SK-MEL-5 (cell line): Measurements from ENCODE around the gene YES1. TPM values are rescaled to one million over a fixed set of nuclear protein-coding genes. Genes with fewer than 3 reads are reported as not detected.

ENCODE experiments used
- DNase-seq: peaks from one replicate; pipeline ENCODE4 v3.0.0-alpha.2; 2016; ENCODE audit warnings: low read depth, low spot score
- in situ Hi-C: cut with HindIII; loops from 2 replicates; pipeline ENCODE4 v1.10.0; 2016; ENCODE audit warnings: low sequenced_read_pairs, high pct_unique_total_duplicates, low pct_unique_long_range_greater_than_20kb
- small RNA-seq, 2 experiments: library from RNA; depleted of rRNA; stranded (forward); fragments of <200 nt; gene quantifications; one replicate each; pipeline ENCODE3, GENCODE V24; 2014
- total RNA-seq: library from RNA; depleted of rRNA; stranded (reverse); fragments of >200 nt; shearing (Covaris generic); gene quantifications from 2 replicates; pipeline ENCODE4 v1.2.3, GENCODE V29; 2014; rRNA removed

Gene YES1
- total RNA-seq, 1 experiment from 2014 or later, result 54.1 TPM

DNA sequence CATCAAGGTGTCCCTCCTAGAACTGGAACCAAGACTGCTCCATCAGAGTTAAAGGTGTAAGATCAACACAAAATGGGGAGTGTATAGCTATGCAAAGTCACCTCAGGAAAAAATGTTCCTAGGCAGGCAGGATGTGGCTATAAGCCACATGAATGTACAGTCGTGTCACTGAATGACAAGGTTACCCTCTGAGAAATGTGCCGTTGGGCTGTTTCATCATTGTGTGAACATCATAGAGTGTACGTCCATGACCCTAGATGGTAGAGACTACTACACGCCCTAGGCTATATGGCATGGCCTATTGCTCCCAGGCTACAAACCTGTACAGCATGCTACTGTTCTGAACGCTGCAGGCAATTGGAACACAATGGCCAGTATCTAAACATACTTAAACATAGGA, 130.1 kb downstream of the YES1 start:
- in situ Hi-C loops, result no loop called here
- no peak for DNase-seq

DNA sequence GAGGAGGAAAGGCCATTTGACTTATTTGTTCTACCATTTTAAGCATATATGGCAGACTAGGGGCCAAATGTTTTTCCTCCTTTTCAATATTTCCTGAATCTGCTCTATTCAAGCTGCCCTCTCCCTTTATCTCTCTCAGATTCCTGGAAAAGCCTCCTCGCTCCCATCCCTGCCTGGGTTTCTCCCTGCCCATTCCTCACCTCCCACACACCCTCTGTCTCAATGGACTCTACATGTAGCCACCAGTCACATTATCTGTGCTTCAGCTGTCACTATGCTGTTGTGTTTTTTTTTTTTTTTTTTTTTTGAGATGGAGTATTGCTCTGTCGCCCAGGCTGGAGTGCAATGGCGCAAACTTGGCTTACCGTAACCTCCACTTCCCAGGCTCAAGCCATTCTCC, 131.7 kb downstream of the YES1 start:
- in situ Hi-C loops, result no loop called here

DNA sequence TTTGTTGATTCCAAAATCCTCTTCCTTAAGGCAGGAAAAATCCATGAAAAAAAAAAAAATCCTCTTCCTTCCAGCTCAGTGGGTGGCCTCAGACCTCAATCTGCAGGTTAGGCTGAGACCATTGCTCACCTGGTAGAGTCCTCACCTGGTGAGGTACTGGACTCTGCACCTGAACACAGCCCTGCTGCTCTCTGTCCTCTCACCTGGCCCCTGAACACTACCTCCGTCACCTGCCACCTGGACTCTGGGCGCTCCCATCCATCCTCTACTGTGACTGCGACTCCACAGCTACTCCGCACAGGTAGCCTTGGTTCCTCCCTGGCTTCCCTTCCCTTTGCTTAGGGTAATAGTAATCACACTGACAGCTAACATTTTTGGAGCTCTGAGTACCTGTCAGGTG, 132.5 kb downstream of the YES1 start:
- DNase-seq, result no peak
- in situ Hi-C loops, result no loop called here

More for the DNA sequence above, 131.7 kb downstream of the YES1 start:
- DNase-seq, result no peak

DNA sequence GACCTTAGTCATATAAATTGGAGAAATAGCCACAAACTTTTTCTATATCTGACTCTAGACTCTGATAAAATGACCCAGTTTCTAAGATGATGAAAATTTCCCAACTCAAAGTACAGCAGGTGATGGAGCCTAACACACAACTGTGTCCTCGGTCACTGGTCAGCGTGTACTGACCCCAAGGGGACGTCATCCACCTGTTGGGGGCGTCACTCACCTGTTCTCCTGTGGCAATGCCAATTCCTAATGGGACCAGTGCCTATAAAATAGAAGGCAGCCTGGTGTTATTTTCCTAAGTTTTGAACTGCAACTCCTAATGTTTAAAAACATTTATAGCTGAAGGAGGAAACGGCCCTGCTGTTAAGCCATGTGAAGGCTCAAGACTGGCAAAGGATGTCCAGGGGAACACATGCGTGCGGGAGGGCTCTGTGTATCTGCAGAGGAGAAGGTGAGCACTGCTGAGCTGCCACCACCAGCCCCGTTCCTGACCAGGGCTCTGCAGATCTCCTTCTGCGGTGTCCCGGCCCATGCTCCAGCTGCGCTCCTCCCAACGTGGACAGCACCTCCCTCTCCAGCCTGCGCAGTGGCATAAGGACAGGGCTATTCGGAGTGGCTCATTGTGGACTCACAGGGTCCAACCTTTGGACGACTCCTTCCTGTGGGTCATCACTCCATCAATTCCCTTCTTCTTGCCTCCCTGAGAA, 133.4 kb downstream of the YES1 start:
- in situ Hi-C loops, result no loop called here
- no peak for DNase-seq

DNA sequence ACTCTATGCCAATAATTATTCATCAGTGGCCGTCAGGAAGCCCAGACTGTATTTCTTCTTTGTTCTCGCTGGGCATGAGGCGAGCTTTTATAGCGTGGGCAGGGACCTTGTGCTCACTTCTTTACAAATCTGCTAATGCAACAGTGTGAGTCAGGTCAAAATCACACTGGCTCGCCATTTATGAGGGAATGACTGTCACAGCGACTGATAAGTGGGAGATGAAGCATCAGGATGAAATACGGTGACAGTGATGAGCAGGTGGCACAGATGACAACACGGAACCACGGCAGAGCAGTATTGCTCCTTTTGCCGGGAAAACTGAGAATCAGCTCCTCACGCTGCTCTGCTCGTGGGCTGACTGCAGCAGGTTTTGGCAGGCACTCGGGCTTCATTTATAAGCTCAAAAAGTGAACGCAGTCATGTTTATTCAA, 134.1 kb downstream of the YES1 start:
- in situ Hi-C loops, result no loop called here
- peak; percentile 12 for DNase-seq

DNA sequence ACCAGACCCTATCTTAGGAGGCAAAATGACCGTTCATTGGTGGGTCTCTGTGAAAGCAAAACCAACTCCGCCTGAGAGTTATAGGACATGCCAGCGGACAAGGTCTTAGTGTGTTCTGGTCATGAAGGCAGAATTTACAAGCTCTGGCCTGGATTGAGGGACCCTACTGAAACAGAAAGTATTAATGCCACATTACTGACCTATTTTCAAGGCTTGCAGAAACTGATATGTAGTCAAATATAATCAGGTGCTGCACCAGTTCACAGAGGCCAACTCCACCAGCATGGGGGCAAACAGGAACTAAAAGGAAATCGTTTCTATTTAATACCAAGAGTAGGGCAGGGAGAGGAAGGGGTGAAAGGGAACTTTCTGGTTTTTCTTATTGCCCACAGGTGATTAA, 134.9 kb downstream of the YES1 start:
- in situ Hi-C loops, result no loop called here
- DNase-seq, result no peak

DNA sequence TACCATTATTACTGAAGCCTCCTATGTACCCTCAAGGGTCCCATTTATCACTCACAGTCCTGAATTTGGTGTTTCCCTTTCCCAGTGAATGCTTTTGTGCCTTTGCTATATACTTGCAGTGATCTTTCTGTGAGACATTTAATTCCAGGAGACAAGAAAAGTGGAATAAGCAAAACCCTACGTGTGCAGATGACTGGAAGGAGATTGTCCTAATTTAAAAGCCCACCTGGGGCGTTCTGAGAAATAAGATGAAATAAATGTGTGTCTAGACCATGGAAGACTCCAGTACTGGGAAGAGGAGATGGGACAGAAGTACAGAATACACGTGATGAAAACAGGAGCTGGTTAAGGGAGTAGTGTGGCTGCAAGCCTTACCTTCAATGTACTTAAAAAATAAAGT, 135.3 kb downstream of the YES1 start:
- in situ Hi-C loops, result no loop called here
- DNase-seq, result no peak

DNA sequence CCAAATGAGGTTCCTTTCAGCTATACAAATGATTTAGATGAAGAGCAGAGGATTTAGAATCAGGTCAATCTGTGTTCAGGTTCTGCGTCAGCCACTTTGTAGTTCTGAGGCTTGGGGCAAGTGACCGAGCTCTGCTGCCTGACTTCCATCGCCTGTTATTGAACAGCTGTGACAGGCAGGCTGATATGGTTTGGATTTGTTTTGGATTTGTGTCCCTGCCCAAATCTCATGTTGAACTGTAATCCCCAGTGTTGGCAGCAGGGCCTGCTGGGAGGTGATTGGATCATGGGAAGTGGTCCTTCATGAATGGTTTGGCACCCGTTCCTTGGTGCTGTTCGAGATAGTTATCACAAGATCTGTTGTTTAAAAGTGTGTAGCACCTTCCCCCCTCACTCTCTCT, 136.0 kb downstream of the YES1 start:
- in situ Hi-C loops, result no loop called here
- DNase-seq, result no peak

DNA sequence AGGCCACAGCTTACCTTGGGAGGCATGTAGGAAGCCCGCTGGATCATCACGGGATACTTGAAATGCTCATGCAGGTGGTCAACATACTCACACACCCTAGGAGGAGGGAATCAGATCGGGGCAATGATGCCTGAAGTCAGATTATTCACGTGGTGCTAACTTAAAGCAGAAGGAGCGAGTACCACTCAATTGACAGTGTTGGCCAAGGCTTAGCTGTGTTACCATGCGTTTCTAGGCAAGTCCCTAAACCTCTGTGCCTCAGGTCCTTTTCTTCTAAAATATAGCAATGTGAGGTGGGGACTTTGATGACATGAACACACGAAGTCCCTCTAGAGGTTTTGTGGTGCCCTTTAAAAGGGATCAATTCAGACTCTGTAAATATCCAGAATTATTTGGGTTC, 136.7 kb downstream of the YES1 start:
- in situ Hi-C loops, result no loop called here
- no peak for DNase-seq

DNA sequence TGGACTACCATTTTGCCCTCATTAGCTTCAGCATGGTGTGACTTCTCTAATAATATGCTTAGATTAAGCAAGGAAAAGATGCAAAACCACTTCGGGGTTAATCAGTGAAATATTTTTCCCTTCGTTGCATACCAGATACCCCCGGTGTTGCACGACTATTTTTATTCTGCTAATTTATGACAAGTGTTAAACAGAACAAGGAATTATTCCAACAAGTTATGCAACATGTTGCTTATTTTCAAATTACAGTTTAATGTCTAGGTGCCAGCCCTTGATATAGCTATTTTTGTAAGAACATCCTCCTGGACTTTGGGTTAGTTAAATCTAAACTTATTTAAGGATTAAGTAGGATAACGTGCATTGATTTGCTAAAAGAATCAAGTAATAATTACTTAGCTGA, 138.3 kb downstream of the YES1 start:
- in situ Hi-C loops, result no loop called here

DNA sequence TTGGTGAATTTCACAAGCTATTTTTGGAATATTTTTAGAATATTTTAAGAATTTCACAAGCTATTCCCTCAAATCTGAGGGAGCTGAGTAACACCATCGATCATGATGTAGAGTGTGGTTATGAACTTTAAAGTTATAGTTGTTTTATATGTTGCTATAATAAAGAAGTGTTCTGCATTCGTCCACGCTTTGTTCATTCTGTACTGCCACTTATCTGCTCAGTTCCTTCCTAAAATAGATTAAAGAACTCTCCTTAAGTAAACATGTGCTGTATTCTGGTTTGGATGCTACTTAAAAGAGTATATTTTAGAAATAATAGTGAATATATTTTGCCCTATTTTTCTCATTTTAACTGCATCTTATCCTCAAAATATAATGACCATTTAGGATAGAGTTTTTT, 138.7 kb downstream of the YES1 start:
- in situ Hi-C loops, result no loop called here
- no peak for DNase-seq

More for the DNA sequence above, 138.3 kb downstream of the YES1 start:
- DNase-seq, result no peak

Small RNA genes within 50 kb of the gene (small RNA-seq; reads per million reads assigned to genes)
- 0 reads per million in 2 experiments for gene BOLA2P1
- gene RNU1-109P, result 0 to 0.05 reads per million in 2 experiments

Other genes starting within 250 kb of the YES1 start
- not detected in 2 replicates for gene CETN1, start 231.9 kb downstream of the YES1 start, total RNA-seq
- gene CLUL1, start 215.3 kb downstream of the YES1 start, total RNA-seq, result 0.32 and 0.48 TPM in 2 replicates
- 27.4 and 30.4 TPM in 2 replicates for gene TYMS, start 154.6 kb downstream of the YES1 start, total RNA-seq
- gene ENOSF1, start 99.6 kb downstream of the YES1 start, total RNA-seq, result 113 and 121 TPM in 2 replicates
- gene ADCYAP1, start 92.6 kb upstream of the YES1 start, total RNA-seq, result not detected in 2 replicates